GM18868 (cell line): Measurements from ENCODE around the gene KDM3B.
"Not testable (repeated sequence)": the region's sequence is repeated elsewhere in the genome, so short reads cannot be mapped to it uniquely, and the experiment has no call there.

Source experiments
- ATAC-seq: cut with Tn5 transposase; IDR thresholded peaks from one replicate; pipeline ENCODE4 v1.9.1; 2021; ENCODE audit warnings: mild to moderate bottlenecking, moderate library complexity; ENCODE audit not compliant: unreplicated experiment

Gene KDM3B

DNA sequence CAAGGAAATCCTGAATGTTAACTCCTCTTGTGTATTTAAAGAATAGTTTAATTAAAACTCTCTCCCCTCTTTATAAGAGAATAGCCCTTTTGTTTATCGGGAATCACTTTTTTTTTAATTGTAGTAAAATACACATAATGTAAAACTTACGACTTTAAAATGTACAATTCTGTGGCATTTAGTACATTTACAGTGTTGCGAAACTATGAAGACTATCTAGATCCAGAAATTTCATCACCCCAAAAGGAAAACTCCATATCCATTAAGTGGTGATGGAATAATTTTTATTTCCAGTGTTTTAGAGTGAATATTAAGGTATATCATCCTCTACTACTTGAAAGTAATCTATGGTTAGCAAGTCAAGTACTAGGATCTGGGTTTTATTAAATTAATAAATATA, 36.8 kb downstream of the KDM3B start:
- no peak for ATAC-seq

DNA sequence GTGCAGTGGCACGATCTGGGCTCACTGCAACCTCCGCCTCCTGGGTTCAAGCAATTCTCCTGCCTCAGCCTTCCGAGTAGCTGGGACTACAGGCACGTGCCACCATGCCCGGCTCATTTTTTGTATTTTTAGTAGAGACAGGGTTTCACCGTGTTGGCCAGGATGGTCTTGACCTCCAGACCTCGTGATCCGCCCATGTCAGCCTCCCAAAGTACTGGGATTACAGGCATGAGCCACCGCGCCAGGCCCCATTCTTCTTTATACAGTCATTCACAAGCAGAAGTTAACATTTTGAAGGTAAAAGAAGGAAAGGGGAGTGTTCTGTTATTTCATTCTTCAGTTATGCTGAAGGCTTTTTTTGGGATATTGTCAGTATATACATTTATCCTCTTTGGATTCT, 37.4 kb downstream of the KDM3B start:
- not testable (repeated sequence) for ATAC-seq

DNA sequence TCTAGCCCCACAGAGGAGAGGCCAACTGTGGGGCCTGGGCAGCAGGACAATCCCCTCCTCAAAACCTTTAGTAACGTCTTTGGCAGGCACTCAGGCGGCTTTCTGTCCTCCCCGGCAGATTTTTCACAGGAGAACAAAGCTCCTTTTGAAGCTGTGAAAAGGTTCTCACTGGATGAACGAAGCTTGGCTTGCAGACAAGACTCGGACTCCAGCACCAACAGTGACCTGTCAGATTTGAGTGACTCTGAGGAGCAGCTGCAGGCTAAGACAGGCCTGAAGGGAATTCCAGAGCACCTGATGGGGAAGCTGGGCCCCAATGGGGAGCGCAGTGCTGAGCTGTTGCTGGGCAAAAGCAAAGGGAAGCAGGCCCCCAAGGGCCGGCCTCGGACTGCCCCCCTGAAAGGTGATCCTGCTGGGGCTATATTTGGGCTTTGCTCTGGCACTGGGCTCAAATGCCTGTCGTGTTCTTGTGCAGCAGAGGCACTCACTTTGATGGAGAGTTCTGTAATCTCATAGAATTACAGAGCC, 39.4 kb downstream of the KDM3B start:
- no peak for ATAC-seq

- ATAC-seq, result peak; percentile 91
Measured at GRCh38 chr5:138402640-138403039, 50.2 kb downstream of the KDM3B start.

- peak; percentile 96 for ATAC-seq
Measured at GRCh38 chr5:138408023-138408422, 55.5 kb downstream of the KDM3B start.

DNA sequence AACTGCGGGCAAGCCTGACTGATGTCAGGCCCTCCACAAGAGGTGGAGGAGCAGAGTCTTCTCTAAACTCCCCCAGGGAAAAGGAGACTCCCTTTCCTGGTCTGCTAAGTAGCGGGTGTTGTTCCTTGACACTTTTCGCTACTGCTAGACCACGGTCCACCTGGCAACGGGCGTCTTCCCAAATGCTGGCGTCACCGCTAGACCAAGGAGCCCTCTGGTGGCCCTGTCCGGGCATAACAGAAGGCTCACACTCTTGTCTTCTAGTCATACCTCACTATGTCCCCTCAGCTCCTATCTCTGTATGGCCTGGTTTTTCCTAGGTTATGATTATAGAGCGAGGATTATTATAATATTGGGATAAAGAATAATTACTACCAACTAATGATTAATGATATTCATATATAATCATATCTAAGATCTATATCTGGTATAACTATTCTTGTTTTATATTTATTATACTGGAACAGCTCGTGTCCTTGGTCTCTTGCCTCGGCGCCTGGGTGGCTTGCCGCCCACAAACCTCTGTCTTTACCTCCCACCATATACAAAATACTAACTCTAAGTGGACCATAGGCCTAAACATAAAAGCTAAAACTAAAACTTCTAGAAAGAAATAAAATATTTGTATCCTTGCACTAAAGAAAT, 58.6 kb downstream of the KDM3B start:
- ATAC-seq, result not testable (repeated sequence)

- ATAC-seq, result no peak
Measured at GRCh38 chr5:138418444-138418843, 66.0 kb downstream of the KDM3B start.

DNA sequence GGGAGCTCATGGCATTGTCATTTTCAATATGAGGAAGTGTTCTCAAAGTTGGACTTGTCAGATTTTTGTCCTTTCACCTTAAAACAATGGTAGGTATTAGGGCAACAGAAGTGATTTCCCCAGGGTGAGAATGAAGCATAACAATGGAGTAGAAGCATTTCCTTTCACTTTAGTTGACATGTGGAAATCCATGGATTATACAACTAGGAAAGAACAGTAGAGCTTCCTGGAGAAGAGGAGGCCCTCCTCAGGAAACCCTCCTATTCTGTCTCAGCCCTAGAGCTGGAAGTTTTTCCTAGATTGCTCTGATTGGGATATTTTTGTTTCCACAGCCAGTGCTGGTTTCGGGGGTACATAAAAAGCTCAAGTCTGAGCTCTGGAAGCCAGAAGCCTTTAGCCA, 72.6 kb downstream of the KDM3B start:
- ATAC-seq, result no peak

GRCh38 chr5:138435943-138436342, 83.5 kb downstream of the KDM3B start:
- no peak for ATAC-seq

DNA sequence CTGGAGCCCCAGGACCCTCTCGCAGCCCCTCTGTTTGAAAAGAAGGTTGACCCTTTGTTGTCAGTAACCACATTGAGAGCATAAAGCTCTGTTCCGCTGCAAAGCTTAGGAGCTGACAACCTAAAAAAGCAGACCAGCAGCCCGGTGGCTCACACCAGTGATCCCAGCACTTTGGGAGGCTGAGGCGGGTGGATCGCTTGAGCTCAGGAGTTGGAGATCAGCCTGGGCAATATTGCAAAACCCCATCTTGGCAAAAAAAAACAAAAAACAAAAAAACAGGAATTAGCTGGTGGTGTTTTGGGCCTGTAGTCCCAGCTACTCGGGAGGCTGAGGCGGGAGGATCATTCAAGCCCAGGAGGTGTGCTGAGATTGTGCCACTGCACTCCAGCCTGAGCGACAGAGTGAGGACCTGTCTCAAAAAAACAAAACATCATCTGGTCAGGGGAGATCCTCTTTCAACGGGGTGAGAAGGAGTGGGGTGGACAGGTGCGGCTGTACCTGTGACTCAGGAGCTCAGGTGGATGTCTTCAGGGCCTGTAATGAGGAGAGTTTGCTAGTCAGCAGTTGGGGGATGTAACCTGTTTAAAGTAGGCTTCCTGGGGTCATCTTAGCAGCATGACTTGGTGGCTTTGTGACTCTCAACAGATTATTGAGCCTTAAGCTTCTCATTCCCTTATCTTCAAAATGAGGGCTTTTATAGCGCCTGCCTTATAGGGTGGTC, 85.7 kb downstream of the KDM3B start:
- ATAC-seq, result no peak

GRCh38 chr5:138438724-138439476, 86.4 kb downstream of the KDM3B start, which contains the start of gene REEP2:
REEP2 (plus strand) TSS chr5:138439057; CDS start chr5:138439209, 152 bp downstream.
- ATAC-seq, result peak; percentile 85

DNA sequence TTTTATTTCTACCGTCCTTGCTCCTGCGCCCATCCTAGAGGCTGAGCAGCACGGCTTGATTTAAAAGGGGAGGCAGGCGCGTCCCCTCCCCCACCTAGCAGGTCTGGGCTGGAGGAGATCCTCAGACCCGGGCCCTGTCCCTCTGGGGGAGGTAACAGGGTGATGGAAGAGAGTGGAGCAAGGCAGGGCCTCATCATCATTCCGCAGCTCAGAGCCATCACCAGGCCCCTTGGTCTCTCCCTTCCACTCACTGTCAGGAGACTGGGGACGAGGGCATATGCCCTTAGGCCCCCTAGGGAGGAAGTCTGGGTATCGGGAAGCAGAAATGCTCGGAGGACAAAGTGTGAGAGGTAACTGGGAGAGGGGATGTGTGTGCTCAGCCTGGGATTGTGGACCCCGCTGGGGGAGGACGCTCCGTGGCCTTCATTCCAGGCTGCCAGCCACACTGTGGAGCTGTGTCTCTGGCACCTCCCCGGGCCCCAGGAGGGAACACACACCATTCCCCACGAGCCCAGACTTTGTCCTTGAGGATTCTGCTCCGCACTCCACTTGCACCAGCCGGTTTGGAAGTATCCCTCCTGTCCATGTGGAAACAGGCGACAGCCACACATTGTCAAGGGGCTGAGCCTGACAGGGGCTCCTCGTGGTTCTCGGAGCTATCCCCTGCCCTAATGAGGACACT, 87.1 kb downstream of the KDM3B start:
- ATAC-seq, result no peak

- no peak for ATAC-seq
Measured at GRCh38 chr5:138440159-138441073, 87.9 kb downstream of the KDM3B start.

GRCh38 chr5:138441221-138441620, 88.7 kb downstream of the KDM3B start:
- ATAC-seq, result no peak

DNA sequence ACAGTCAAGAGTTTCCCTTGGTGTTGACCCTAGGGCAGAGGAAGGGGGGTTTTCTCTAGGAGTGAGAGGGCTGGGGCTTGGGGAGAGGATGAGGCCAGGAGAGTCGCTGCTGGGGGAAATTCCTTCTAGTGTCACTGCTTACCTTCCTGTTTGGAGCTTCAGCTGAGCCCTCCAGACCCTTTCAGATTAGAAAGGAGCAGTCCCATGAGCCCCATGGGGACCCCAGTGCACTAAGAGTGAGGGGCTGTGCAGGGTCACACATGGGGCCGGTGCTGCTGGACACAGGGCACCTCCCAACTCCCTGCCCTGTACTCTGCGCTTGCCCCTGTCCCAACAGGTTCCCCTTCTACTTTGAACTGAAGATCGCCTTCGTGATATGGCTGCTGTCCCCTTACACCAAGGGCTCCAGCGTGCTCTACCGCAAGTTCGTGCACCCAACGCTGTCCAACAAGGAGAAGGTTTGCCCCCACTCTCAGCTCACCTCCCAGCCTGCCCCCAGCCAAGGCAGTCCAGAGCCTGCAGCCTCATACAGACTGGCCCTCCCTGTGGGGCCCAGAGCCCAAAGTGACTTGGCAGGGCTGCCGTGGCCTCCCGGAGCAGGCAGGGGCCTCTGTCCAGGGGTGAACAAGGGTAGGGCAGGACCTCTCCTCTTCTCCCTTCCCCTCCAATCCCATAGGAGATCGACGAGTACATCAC, 91.7 kb downstream of the KDM3B start:
- no peak for ATAC-seq

DNA sequence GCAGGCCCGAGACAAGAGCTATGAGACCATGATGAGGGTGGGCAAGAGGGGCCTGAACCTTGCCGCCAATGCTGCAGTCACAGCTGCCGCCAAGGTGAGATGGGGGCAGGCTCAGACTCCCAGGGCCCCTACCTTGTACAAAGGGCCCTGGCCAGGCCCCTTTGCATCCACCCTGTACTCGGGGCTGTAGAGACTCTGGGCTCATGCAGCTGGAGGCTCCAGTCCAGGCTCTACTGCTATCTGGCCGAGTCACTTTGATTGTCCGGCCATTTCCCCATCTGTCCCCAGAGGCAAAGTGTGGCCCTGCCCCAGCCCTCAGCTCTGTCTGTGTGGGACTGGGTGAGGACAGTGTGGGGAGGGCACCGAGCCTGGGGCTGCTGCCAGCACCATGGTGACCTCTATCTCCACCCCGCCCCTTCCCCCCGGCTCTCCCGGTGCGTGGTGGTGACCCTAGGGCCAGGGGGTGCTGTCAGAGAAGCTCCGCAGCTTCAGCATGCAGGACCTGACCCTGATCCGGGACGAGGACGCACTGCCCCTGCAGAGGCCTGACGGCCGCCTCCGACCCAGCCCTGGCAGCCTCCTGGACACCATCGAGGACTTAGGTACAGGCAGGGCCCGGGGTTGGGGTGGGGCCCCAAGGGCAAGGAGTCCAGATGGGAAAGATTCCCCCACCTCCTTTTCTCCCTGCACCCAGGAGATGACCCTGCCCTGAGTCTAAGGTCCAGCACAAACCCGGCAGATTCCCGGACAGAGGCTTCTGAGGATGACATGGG, 92.5 kb downstream of the KDM3B start:
- ATAC-seq, result no peak

DNA sequence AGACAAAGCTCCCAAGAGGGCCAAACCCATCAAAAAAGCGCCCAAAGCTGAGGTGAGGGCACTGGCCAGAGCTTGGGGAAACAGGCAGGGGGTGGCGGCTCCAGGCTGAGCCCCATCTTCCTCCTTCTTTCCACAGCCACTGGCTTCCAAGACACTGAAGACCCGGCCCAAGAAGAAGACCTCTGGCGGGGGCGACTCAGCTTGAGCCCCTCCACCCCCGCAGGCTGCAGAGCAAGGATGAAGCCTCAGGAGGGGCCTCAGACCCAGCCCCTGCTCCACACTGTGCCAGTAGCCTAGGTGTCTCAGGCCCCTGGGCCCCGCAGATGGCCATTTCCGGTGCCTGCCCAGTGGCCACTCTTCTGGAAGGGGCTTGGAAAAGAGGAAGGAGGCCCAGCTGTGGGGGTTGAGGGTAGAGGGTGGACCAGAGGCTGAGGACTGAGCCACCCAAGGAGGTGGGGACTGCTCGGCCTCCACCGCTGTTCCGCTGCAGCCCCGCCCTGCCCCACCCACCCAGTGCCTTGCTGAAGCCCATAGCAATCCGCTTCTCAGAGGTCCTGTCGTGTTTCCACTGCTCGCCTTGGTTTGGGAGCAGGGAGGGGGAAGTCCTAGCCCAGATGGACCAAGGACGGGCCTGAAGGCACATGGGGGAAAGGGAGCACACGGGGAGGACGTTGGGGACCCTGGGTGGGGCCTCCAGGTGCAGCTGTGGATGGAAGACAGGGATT, 93.2 kb downstream of the KDM3B start:
- no peak for ATAC-seq

GRCh38 chr5:138448070-138448469, 95.6 kb downstream of the KDM3B start:
- no peak for ATAC-seq
